Activated CD8-positive, alpha-beta T cell treated with anti-CD3 and anti-CD28 coated beads, Interleukin-2, amount 10 ng/mL, durations not matched to agents 7 days and 5 days (primary cell): ENCODE data around the gene ABCA1. TPM values are rescaled to one million over a fixed set of nuclear protein-coding genes. Genes with fewer than 3 reads are reported as not detected.
"Not testable (repeated sequence)": the region's sequence is repeated elsewhere in the genome, so short reads cannot be mapped to it uniquely, and the experiment has no call there.

ENCODE experiments used
- ATAC-seq: fragments of 150-1000 bp; cut with Tn5 transposase; one replicate; pipeline ENCODE4 v1.10.0; 2021; ENCODE audit warnings: moderate library complexity
- CTCF ChIA-PET: fragments of 350-600 bp; sonication (Branson Sonifier 250); formaldehyde crosslinking; loops from one replicate; lab custom pipeline; 2021; ENCODE audit warnings: antibody characterized with exemption; lab: Charles Lee
- POLR2A ChIA-PET: fragments of 350-600 bp; sonication (Branson Sonifier 250); formaldehyde crosslinking; loops from one replicate; lab custom pipeline; 2021; ENCODE audit warnings: antibody characterized with exemption; lab: Charles Lee
- DNase-seq: peaks from one replicate; pipeline ENCODE4 v3.0.0-alpha.2; 2020
- H3K27ac Mint-ChIP-seq: one replicate; pipeline ENCODE4 v1.8.0; 2021; ENCODE audit warnings: mild to moderate bottlenecking, mixed read lengths
- H3K27me3 Mint-ChIP-seq: one replicate; pipeline ENCODE4 v1.8.0; 2021; ENCODE audit warnings: low read depth, mixed read lengths
- H3K36me3 Mint-ChIP-seq: one replicate; pipeline ENCODE4 v1.8.0; 2021; ENCODE audit warnings: low read depth, mixed read lengths
- H3K4me1 Mint-ChIP-seq: one replicate; pipeline ENCODE4 v1.8.0; 2021; ENCODE audit warnings: low read depth, mixed read lengths
- H3K4me3 Mint-ChIP-seq: one replicate; pipeline ENCODE4 v1.8.0; 2021; ENCODE audit warnings: mild to moderate bottlenecking, mixed read lengths
- H3K9me3 Mint-ChIP-seq: one replicate; pipeline ENCODE4 v1.8.0; 2022; ENCODE audit warnings: mixed read lengths; ENCODE audit not compliant: insufficient read depth
- total RNA-seq, 2 experiments: library from RNA; stranded (reverse); gene quantifications; one replicate each; pipeline ENCODE4 v1.2.3, GENCODE V29; 2021

Gene ABCA1
- total RNA-seq, 2 experiments from 2014 or later: 0.03 TPM; not detected in 1

- no peak for ATAC-seq
- Mint-ChIP-seq H3K4me3 (no peak overlapping the region), H3K4me1 (no peaks in the 10 kb centered on the region), H3K36me3 (no peaks in the 10 kb centered on the region), H3K27ac (no peak overlapping the region), H3K9me3 (no peaks in the 10 kb centered on the region), H3K27me3 (no peaks in the 10 kb centered on the region)
- no peak for DNase-seq
- ChIA-PET POLR2A (no interaction called here), CTCF (interaction anchor here (2.0 kb wide), 1 partner anchor 37 kb away, joined by 6 read pairs; no protein-coding TSS in a partner anchor)
Observed at GRCh38 chr9:104900324-104900723, 27.6 kb downstream of the ABCA1 start.

- POLR2A ChIA-PET: no interaction called here
- H3K36me3 Mint-ChIP-seq: no peaks in the 10 kb centered on the region
- CTCF ChIA-PET: interaction anchor here (1.2 kb wide), 1 partner anchor 37 kb away, joined by 3 read pairs; no protein-coding TSS in a partner anchor
- no peaks in the 10 kb centered on the region for H3K4me1 Mint-ChIP-seq
- no peak overlapping the region for H3K27ac Mint-ChIP-seq
- DNase-seq (no peak), ATAC-seq (no peak)
- H3K4me3 Mint-ChIP-seq: no peak overlapping the region
- H3K27me3 Mint-ChIP-seq: no peaks in the 10 kb centered on the region
- H3K9me3 Mint-ChIP-seq: no peaks in the 10 kb centered on the region
Observed at GRCh38 chr9:104899759-104900247, 28.2 kb downstream of the ABCA1 start.

GRCh38 chr9:104898376-104898775, 29.6 kb downstream of the ABCA1 start:
- H3K27ac Mint-ChIP-seq, H3K36me3 Mint-ChIP-seq, POLR2A ChIA-PET, H3K4me1 Mint-ChIP-seq, H3K4me3 Mint-ChIP-seq, H3K9me3 Mint-ChIP-seq, ATAC-seq, H3K27me3 Mint-ChIP-seq, DNase-seq, CTCF ChIA-PET: not testable (repeated sequence)

GRCh38 chr9:104896131-104896530, 31.8 kb downstream of the ABCA1 start:
- H3K27me3 Mint-ChIP-seq: no peaks in the 10 kb centered on the region
- H3K36me3 Mint-ChIP-seq: no peaks in the 10 kb centered on the region
- no peak overlapping the region for H3K27ac Mint-ChIP-seq
- H3K4me3 Mint-ChIP-seq: no peak overlapping the region
- ChIA-PET CTCF (no interaction called here), POLR2A (no interaction called here)
- H3K4me1 Mint-ChIP-seq: no peaks in the 10 kb centered on the region
- ATAC-seq (no peak), DNase-seq (no peak)
- H3K9me3 Mint-ChIP-seq: no peaks in the 10 kb centered on the region

GRCh38 chr9:104895572-104895971, 32.4 kb downstream of the ABCA1 start:
- ATAC-seq (no peak), DNase-seq (no peak)
- H3K4me1 Mint-ChIP-seq: no peaks in the 10 kb centered on the region
- CTCF ChIA-PET: no interaction called here
- no peaks in the 10 kb centered on the region for H3K9me3 Mint-ChIP-seq
- no peak overlapping the region for H3K4me3 Mint-ChIP-seq
- H3K36me3 Mint-ChIP-seq: no peaks in the 10 kb centered on the region
- POLR2A ChIA-PET: no interaction called here
- H3K27ac Mint-ChIP-seq: no peak overlapping the region
- H3K27me3 Mint-ChIP-seq: no peaks in the 10 kb centered on the region

- Mint-ChIP-seq H3K9me3 (no peaks in the 10 kb centered on the region), H3K4me1 (no peaks in the 10 kb centered on the region), H3K4me3 (no peak overlapping the region), H3K36me3 (no peaks in the 10 kb centered on the region), H3K27ac (no peak overlapping the region), H3K27me3 (no peaks in the 10 kb centered on the region)
- ATAC-seq: no peak
- no peak for DNase-seq
- CTCF ChIA-PET: interaction anchor here (1.0 kb wide), 1 partner anchor 30 kb away, joined by 3 read pairs; no protein-coding TSS in a partner anchor
- POLR2A ChIA-PET: no interaction called here
Observed at GRCh38 chr9:104892701-104893100, 35.3 kb downstream of the ABCA1 start.

- no peak for DNase-seq
- no peak overlapping the region for H3K27ac Mint-ChIP-seq
- CTCF ChIA-PET: no interaction called here
- H3K4me3 Mint-ChIP-seq: no peak overlapping the region
- POLR2A ChIA-PET: no interaction called here
- H3K4me1 Mint-ChIP-seq: no peaks in the 10 kb centered on the region
- H3K27me3 Mint-ChIP-seq: no peaks in the 10 kb centered on the region
- H3K9me3 Mint-ChIP-seq: no peaks in the 10 kb centered on the region
- no peak for ATAC-seq
- H3K36me3 Mint-ChIP-seq: no peaks in the 10 kb centered on the region
Observed at GRCh38 chr9:104890433-104890770, 37.6 kb downstream of the ABCA1 start.

GRCh38 chr9:104885818-104886709, 41.9 kb downstream of the ABCA1 start:
- no peaks in the 10 kb centered on the region for H3K36me3 Mint-ChIP-seq
- H3K27me3 Mint-ChIP-seq: no peaks in the 10 kb centered on the region
- ATAC-seq: no peak
- no peak for DNase-seq
- H3K27ac Mint-ChIP-seq: no peak overlapping the region
- ChIA-PET POLR2A (no interaction called here), CTCF (interaction anchor here (0.9 kb wide), 1 partner anchor 22 kb away, joined by 3 read pairs; no protein-coding TSS in a partner anchor)
- H3K4me3 Mint-ChIP-seq: no peak overlapping the region
- H3K9me3 Mint-ChIP-seq: no peaks in the 10 kb centered on the region
- H3K4me1 Mint-ChIP-seq: no peaks in the 10 kb centered on the region

GRCh38 chr9:104883169-104883568, 44.8 kb downstream of the ABCA1 start:
- Mint-ChIP-seq H3K36me3 (no peaks in the 10 kb centered on the region), H3K9me3 (no peaks in the 10 kb centered on the region), H3K27ac (no peak overlapping the region), H3K4me1 (no peaks in the 10 kb centered on the region), H3K27me3 (no peaks in the 10 kb centered on the region), H3K4me3 (no peak overlapping the region)
- ATAC-seq (no peak), DNase-seq (no peak)
- ChIA-PET POLR2A (no interaction called here), CTCF (no interaction called here)

- Mint-ChIP-seq H3K27ac (no peak overlapping the region), H3K27me3 (no peaks in the 10 kb centered on the region), H3K4me3 (no peak overlapping the region), H3K9me3 (no peaks in the 10 kb centered on the region), H3K4me1 (no peaks in the 10 kb centered on the region), H3K36me3 (no peaks in the 10 kb centered on the region)
- DNase-seq (no peak), ATAC-seq (no peak)
- ChIA-PET POLR2A (no interaction called here), CTCF (no interaction called here)
Observed at GRCh38 chr9:104882566-104882965, 45.4 kb downstream of the ABCA1 start.

- DNase-seq (no peak), ATAC-seq (no peak)
- Mint-ChIP-seq H3K9me3 (no peaks in the 10 kb centered on the region), H3K36me3 (no peaks in the 10 kb centered on the region), H3K27me3 (no peaks in the 10 kb centered on the region), H3K4me1 (no peaks in the 10 kb centered on the region), H3K4me3 (no peak overlapping the region), H3K27ac (no peak overlapping the region)
- ChIA-PET CTCF (no interaction called here), POLR2A (no interaction called here)
Observed at GRCh38 chr9:104882086-104882485, 45.9 kb downstream of the ABCA1 start.

GRCh38 chr9:104879555-104880309, 48.2 kb downstream of the ABCA1 start:
- POLR2A ChIA-PET: no interaction called here
- no peak overlapping the region for H3K27ac Mint-ChIP-seq
- H3K4me3 Mint-ChIP-seq: no peak overlapping the region
- H3K27me3 Mint-ChIP-seq: no peaks in the 10 kb centered on the region
- no peak for DNase-seq
- no peak for ATAC-seq
- CTCF ChIA-PET: interaction anchor here (1.2 to 1.3 kb wide), 2 partner anchors 8 to 16 kb away, joined by 3 to 4 read pairs; no protein-coding TSS in a partner anchor
- H3K4me1 Mint-ChIP-seq: no peaks in the 10 kb centered on the region
- H3K36me3 Mint-ChIP-seq: no peaks in the 10 kb centered on the region
- H3K9me3 Mint-ChIP-seq: no peaks in the 10 kb centered on the region
